A549 (cell line): ENCODE results near the gene ULK4. TPM values are rescaled to one million over a fixed set of nuclear protein-coding genes. Genes with fewer than 3 reads are reported as not detected.

ENCODE experiments used
- ATAC-seq, 2 experiments: fragments of 200-7000 bp in 1 of 2; fragments of >200 bp in 1 of 2; cut with Nextera tagmentation in 1 of 2; cut with Tn5 transposase in 1 of 2; 3 replicates each; pipeline versions ENCODE4 v1.8.0 to v1.9.1; 2018 to 2020; ENCODE audit warnings: mild to moderate bottlenecking in 1 of 2, moderate library complexity in 1 of 2
- CTCF ChIA-PET: fragments of 300-600 bp; sonication (Branson Sonifier 250); formaldehyde crosslinking; extraction: SDS; loops from one replicate; lab custom pipeline; 2021; ENCODE audit warnings: antibody characterized with exemption, inconsistent platforms; lab: Yijun Ruan, JAX
- POLR2A ChIA-PET: fragments of 350-600 bp; formaldehyde crosslinking; extraction: SDS; loops from one replicate; lab custom pipeline; 2021; ENCODE audit warnings: antibody characterized with exemption, inconsistent platforms; lab: Yijun Ruan, JAX
- DNase-seq, 2 experiments: peaks; one replicate each; pipeline versions ENCODE4 v3.0.0 to v3.0.0-alpha.2; 2011 to 2016; ENCODE audit warnings: low read depth in 1 of 2, low spot score in 1 of 2
- FAIRE-seq: peaks from 2 replicates; lab custom pipeline; 2011; peaks lifted over from hg19 to GRCh38; lab: Jason Lieb, UNC
- H3K27ac ChIP-seq, 2 experiments: fragments of >200 bp; sonication (Bioruptor Twin); formaldehyde crosslinking; 3 replicates each; pipeline ENCODE4 v1.5.1; 2016 to 2017
- H3K4me1 ChIP-seq: fragments of >200 bp; sonication (Bioruptor Twin); formaldehyde crosslinking; 3 replicates; pipeline ENCODE4 v1.6.1; 2016
- H3K4me2 ChIP-seq: fragments of >200 bp; sonication (Bioruptor Twin); formaldehyde crosslinking; 3 replicates; pipeline ENCODE4 v1.6.1; 2016
- H3K4me3 ChIP-seq: fragments of >200 bp; sonication (Bioruptor Twin); formaldehyde crosslinking; 3 replicates; pipeline ENCODE4 v1.5.1; 2016
- H3K9me3 ChIP-seq: fragments of >200 bp; sonication (Bioruptor Twin); formaldehyde crosslinking; 3 replicates; pipeline ENCODE4 v1.6.1; 2016
- BHLHE40 ChIP-seq: IDR thresholded peaks from 2 replicates; pipeline ENCODE4 v1.6.1; 2012; ENCODE audit warnings: low read depth, low read length, inconsistent platforms
- CBX8 ChIP-seq: fragments of 200-600 bp; sonication (generic); IDR thresholded peaks from 2 replicates; pipeline ENCODE4 v1.6.1; 2016
- CHD2 ChIP-seq: fragments of 150-350 bp; IDR thresholded peaks from 2 replicates; pipeline ENCODE4 v1.6.1; 2014; ENCODE audit warnings: low read length; ENCODE audit not compliant: partially characterized antibody
- EHMT2 ChIP-seq: fragments of 200-600 bp; sonication (generic); IDR thresholded peaks from 2 replicates; pipeline ENCODE4 v1.6.1; 2016; ENCODE audit warnings: antibody characterized with exemption, low read depth, mild to moderate bottlenecking, moderate library complexity
- EP300 ChIP-seq, 2 experiments: fragments of >200 bp; sonication (Bioruptor Twin); formaldehyde crosslinking; IDR thresholded peaks; 2 replicates in 1 of 2; 3 replicates in 1 of 2; pipeline ENCODE4 v1.6.1; 2016 to 2017
- FOSB ChIP-seq: fragments of 250-450 bp; sonication (Bioruptor Pico); IDR thresholded peaks from 2 replicates; pipeline ENCODE4 v1.5.0; 2020; ENCODE audit warnings: mild to moderate bottlenecking, moderate library complexity
- HDAC2 ChIP-seq: fragments of 200-600 bp; sonication (generic); IDR thresholded peaks from 2 replicates; pipeline ENCODE4 v1.6.1; 2016
- HOXA7 ChIP-seq: fragments of 250-450 bp; sonication (Bioruptor Pico); IDR thresholded peaks from 2 replicates; pipeline ENCODE4 v1.5.0; 2020; ENCODE audit warnings: mild to moderate bottlenecking, moderate library complexity
- HOXB13 ChIP-seq: fragments of 250-450 bp; sonication (Bioruptor Pico); IDR thresholded peaks from 2 replicates; pipeline ENCODE4 v1.5.0; 2020; ENCODE audit warnings: low read depth, mild to moderate bottlenecking, moderate library complexity
- HOXB5 ChIP-seq: fragments of 250-450 bp; sonication (Bioruptor Pico); IDR thresholded peaks from 2 replicates; pipeline ENCODE4 v1.5.0; 2020; ENCODE audit warnings: mild to moderate bottlenecking, moderate library complexity
- JUNB ChIP-seq: fragments of >200 bp; sonication (Bioruptor Twin); formaldehyde crosslinking; IDR thresholded peaks from 2 replicates; pipeline ENCODE4 v1.6.1; 2016
- KDM1A ChIP-seq: fragments of 200-600 bp; sonication (generic); IDR thresholded peaks from 2 replicates; pipeline ENCODE4 v1.6.1; 2016; ENCODE audit warnings: low read depth, mild to moderate bottlenecking
- MAZ ChIP-seq: fragments of 150-350 bp; IDR thresholded peaks from 2 replicates; pipeline ENCODE4 v1.6.1; 2014; ENCODE audit warnings: antibody characterized with exemption, low read depth, low read length, borderline replicate concordance
- POLR2AphosphoS2 ChIP-seq: conservative IDR thresholded peaks from 2 replicates; pipeline ENCODE4 v1.6.1; 2012; ENCODE audit warnings: low read length, improper control_type of control experiment, inconsistent platforms
- RAD21 ChIP-seq, 2 experiments: fragments of >200 bp in 1 of 2; sonication (Bioruptor Twin) in 1 of 2; formaldehyde crosslinking in 1 of 2; IDR thresholded peaks in 1 of 2; conservative IDR thresholded peaks in 1 of 2; 2 replicates in 1 of 2; 3 replicates in 1 of 2; pipeline ENCODE4 v1.6.1; 2012 to 2018; ENCODE audit warnings: inconsistent platforms in 1 of 2
- RCOR1 ChIP-seq: fragments of 150-350 bp; IDR thresholded peaks from 2 replicates; pipeline ENCODE4 v1.6.1; 2014; ENCODE audit warnings: antibody characterized with exemption, low read length, low read depth
- RFX5 ChIP-seq: fragments of 450-650 bp; IDR thresholded peaks from 2 replicates; pipeline ENCODE4 v1.7.1; 2014; ENCODE audit warnings: antibody characterized with exemption, mild to moderate bottlenecking, moderate library complexity
- RNF2 ChIP-seq: fragments of 200-600 bp; sonication (generic); IDR thresholded peaks from 2 replicates; pipeline ENCODE4 v1.6.1; 2016; ENCODE audit warnings: low read depth, mild to moderate bottlenecking, antibody characterized with exemption, moderate library complexity, borderline replicate concordance
- SREBF2 ChIP-seq: fragments of 450-650 bp; IDR thresholded peaks from 2 replicates; pipeline ENCODE4 v1.6.1; 2014; ENCODE audit warnings: mild to moderate bottlenecking, moderate library complexity
- TFCP2L1 ChIP-seq: fragments of 250-450 bp; sonication (Bioruptor Pico); IDR thresholded peaks from 2 replicates; pipeline ENCODE4 v1.5.0; 2021; ENCODE audit warnings: mild to moderate bottlenecking
- ZFP36 ChIP-seq: fragments of 450-650 bp; IDR thresholded peaks from 2 replicates; pipeline ENCODE4 v1.6.1; 2014; ENCODE audit warnings: borderline replicate concordance; ENCODE audit not compliant: partially characterized antibody
- ZNF302 ChIP-seq: fragments of 250-450 bp; sonication (Bioruptor Pico); IDR thresholded peaks from 2 replicates; pipeline ENCODE4 v1.9.0; 2021; ENCODE audit warnings: inconsistent platforms, mild to moderate bottlenecking, moderate library complexity
- WGBS: methylation state at CpG from one replicate; pipeline ENCODE4 v1.1.6; 2017; ENCODE audit errors: missing lambda C conversion rate; 5-methylcytosine and 5-hydroxymethylcytosine counted together
- polyA plus RNA-seq, 4 experiments: library from polyadenylated mRNA; depleted of rRNA in 3 of 4; stranded (reverse); fragments of >200 nt; fragmentation: RNase III in 1 of 4; extraction: RNeasy Plus Mini Kit Qiagen cat#74134 plus additional on column Dnase treatment in 1 of 4; gene quantifications; 2 replicates in 3 of 4; 3 replicates in 1 of 4; pipeline ENCODE4 v1.2.3, GENCODE V29; 2011 to 2017
- TF ChIP-seq, protein P1 (sequence below): fragments of 250-450 bp; sonication (Bioruptor Pico); IDR thresholded peaks from 2 replicates; pipeline ENCODE4 v1.5.0; 2021; ENCODE audit warnings: mild to moderate bottlenecking, moderate library complexity, borderline replicate concordance
- TF ChIP-seq, protein P2 (sequence below): IDR thresholded peaks from 2 replicates; pipeline ENCODE4 v1.6.1; 2012
- TF ChIP-seq, protein P3 (sequence below): fragments of 450-650 bp; IDR thresholded peaks from 2 replicates; pipeline ENCODE4 v1.6.1; 2014; ENCODE audit warnings: antibody characterized with exemption
- TF ChIP-seq, protein P4 (sequence below): fragments of >200 bp; sonication (Bioruptor Twin); formaldehyde crosslinking; IDR thresholded peaks from 2 replicates; pipeline ENCODE4 v1.6.1; 2016
- TF ChIP-seq, protein P5 (sequence below): fragments of 250-450 bp; sonication (Bioruptor Pico); IDR thresholded peaks from 2 replicates; pipeline ENCODE4 v1.5.0; 2020; ENCODE audit warnings: low read depth, mild to moderate bottlenecking, moderate library complexity

Gene ULK4
- polyA plus RNA-seq, 2 of the 4 experiments (the other 2 are of a cell fraction) = 4.9 to 7.7 TPM

DNA sequence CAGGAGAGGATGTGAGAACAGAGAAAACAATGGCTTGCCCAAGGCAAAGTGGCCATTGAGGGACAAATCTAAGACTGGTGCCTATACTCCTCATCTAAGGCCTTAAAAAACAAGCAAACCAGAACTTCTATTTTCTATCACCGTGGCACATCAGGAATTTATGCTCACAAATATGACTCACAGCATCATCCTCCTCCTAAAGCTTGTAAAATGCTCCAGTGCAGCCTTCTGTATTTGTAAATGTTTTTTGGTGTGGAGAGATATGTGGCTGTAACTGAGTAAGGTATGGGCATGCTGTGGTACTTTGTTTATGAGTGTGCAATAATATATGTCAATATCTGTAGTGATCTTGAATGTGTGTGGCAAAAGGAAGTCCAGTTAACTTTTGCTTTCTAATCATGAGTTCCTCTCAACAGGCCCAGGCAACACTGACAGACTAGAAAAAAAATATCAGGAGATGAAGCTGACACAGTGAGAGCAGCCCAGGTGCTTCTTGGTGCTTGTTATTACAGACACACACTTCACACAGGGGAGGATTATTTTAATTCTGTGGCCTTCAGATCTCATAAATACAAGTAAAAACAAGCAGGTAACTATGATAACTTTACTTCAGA lies 702.3 kb downstream of the ULK4 start (continued):
- TF ChIP-seq, protein P1, sequence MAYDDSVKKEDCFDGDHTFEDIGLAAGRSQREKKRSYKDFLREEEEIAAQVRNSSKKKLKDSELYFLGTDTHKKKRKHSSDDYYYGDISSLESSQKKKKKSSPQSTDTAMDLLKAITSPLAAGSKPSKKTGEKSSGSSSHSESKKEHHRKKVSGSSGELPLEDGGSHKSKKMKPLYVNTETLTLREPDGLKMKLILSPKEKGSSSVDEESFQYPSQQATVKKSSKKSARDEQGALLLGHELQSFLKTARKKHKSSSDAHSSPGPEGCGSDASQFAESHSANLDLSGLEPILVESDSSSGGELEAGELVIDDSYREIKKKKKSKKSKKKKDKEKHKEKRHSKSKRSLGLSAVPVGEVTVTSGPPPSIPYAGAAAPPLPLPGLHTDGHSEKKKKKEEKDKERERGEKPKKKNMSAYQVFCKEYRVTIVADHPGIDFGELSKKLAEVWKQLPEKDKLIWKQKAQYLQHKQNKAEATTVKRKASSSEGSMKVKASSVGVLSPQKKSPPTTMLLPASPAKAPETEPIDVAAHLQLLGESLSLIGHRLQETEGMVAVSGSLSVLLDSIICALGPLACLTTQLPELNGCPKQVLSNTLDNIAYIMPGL (CRISPR knock-in tag) = no peak

DNA sequence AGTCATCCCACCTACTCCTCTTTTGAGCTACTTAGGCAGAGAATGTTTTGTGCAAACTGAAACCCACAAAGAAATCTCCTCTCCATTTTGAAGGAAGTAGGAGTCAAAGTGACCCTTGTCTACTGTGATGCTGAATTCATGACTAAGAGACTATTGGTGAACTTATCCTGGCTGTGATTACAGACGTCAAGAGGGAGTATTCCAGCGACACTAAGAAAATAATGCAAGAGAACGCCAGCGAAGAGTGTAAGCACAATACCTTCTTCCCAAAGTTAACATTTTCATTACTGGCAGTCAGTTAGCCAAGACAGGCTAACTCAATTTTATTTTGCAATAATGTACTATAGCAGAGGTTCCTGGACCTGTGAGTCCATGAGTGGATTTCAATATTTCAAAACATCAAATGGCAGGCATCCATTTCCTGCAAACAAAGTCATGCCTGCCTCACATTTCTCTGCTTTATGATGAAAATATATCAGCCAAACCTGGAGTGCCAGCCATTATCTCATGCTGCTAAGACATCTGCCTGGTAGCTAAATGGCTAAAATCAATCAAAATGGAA lies 703.6 kb downstream of the ULK4 start:
- no peak overlapping the region for H3K4me3 ChIP-seq
- FAIRE-seq (no peak), ATAC-seq (no peak), DNase-seq (no peak)
- TF ChIP-seq HOXB13 (no peak), HOXB5 (CRISPR knock-in tag) (no peak), FOSB (CRISPR knock-in tag) (no peak), KDM1A (no peak), MAZ (no peak), RCOR1 (no peak), JUNB (no peak), HOXA7 (CRISPR knock-in tag) (no peak), CHD2 (no peak), HDAC2 (no peak), ZFP36 (no peak), RNF2 (no peak)
- TF ChIP-seq, protein P2, sequence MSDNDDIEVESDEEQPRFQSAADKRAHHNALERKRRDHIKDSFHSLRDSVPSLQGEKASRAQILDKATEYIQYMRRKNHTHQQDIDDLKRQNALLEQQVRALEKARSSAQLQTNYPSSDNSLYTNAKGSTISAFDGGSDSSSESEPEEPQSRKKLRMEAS = no peak
- TF ChIP-seq, protein P3, sequence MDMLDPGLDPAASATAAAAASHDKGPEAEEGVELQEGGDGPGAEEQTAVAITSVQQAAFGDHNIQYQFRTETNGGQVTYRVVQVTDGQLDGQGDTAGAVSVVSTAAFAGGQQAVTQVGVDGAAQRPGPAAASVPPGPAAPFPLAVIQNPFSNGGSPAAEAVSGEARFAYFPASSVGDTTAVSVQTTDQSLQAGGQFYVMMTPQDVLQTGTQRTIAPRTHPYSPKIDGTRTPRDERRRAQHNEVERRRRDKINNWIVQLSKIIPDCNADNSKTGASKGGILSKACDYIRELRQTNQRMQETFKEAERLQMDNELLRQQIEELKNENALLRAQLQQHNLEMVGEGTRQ = no peak
- no peak overlapping the region for H3K4me2 ChIP-seq
- H3K27ac ChIP-seq = no peak overlapping the region
- CTCF ChIA-PET = no interaction called here
- H3K9me3 ChIP-seq = no peaks in the 10 kb centered on the region
- peaks cover 13% of the 10 kb centered on the region for H3K4me1 ChIP-seq
- WGBS = 90% methylated on average over 4 of the region's 4 CpGs
- POLR2A ChIA-PET = no interaction called here

DNA sequence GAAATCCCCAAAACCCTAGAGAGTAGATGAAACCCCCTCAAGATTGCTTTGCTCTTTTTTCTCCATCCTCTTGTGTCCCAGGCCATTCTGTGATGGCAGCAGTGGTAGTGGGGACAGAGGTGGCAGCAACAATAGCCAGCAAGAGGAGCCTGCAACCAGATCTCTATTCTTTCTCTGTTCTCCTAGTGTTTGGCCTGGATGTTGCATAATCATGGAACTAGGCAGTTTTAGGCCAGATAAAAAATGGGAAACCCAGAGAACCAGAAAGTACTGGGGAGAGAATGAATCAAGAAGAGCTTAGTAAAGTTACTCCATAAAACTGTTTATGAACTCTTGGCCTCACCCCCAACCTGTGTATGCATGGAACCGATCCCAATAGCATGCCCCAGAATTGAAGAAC lies 710.3 kb downstream of the ULK4 start:
- TF ChIP-seq EHMT2 (no peak), POLR2AphosphoS2 (no peak), FOSB (CRISPR knock-in tag) (no peak), RFX5 (no peak)
- TF ChIP-seq, all 56 proteins: peak for 0
- ChIA-PET CTCF (no interaction called here), POLR2A (no interaction called here)
- ATAC-seq (no peak), FAIRE-seq (no peak), DNase-seq (no peak)
- no peak overlapping the region for H3K4me3 ChIP-seq
- H3K27ac ChIP-seq = no peak overlapping the region
- no peaks in the 10 kb centered on the region for H3K4me1 ChIP-seq
- WGBS = 80% methylated on average over 1 of the region's 1 CpG
- no peak overlapping the region for H3K4me2 ChIP-seq
- H3K9me3 ChIP-seq = no peaks in the 10 kb centered on the region

DNA sequence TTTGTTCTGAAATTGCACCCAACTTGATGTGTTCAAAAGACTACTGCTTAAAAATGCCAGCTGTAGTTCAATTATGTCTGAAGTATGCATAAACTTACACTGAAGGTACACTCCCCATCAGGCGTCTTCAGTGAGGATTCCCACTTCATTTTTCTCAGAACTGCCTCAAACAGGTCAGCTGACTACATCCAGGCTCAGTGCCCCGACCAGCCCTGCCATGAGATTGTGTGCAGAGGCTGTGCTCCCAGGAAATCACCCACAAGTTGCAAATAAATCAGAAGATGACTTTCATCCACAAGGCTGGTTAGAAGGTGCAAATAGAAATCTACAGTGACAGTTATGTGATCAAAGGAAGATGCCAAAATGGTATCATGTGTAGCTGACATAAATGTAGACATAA lies 711.1 kb downstream of the ULK4 start:
- FAIRE-seq = no peak
- Histone ChIP-seq H3K27ac (no peak overlapping the region), H3K4me1 (no peaks in the 10 kb centered on the region), H3K4me3 (no peak overlapping the region), H3K9me3 (no peaks in the 10 kb centered on the region), H3K4me2 (no peak overlapping the region)
- 54% methylated on average over 2 of the region's 2 CpGs for WGBS
- ChIA-PET POLR2A (no interaction called here), CTCF (no interaction called here)
- DNase-seq = no peak
- ATAC-seq = no peak
- TF ChIP-seq MAZ (no peak), KDM1A (no peak), EP300 (IDR thresholded peaks at IDR 0.05) (no peak), CBX8 (no peak), ZNF302 (CRISPR knock-in tag) (no peak), RAD21 (conservative IDR thresholded peaks at IDR 0.05 in 1 of 2, IDR thresholded peaks at IDR 0.05 in 1 of 2) (no peak), RFX5 (no peak), TFCP2L1 (CRISPR knock-in tag) (no peak), SREBF2 (no peak), BHLHE40 (no peak)
- TF ChIP-seq, protein P4, sequence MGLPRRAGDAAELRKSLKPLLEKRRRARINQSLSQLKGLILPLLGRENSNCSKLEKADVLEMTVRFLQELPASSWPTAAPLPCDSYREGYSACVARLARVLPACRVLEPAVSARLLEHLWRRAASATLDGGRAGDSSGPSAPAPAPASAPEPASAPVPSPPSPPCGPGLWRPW = no peak
- TF ChIP-seq, protein P3 = no peak
- TF ChIP-seq, protein P5, sequence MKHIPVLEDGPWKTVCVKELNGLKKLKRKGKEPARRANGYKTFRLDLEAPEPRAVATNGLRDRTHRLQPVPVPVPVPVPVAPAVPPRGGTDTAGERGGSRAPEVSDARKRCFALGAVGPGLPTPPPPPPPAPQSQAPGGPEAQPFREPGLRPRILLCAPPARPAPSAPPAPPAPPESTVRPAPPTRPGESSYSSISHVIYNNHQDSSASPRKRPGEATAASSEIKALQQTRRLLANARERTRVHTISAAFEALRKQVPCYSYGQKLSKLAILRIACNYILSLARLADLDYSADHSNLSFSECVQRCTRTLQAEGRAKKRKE (CRISPR knock-in tag) = no peak
